GM12872 (cell line): Measurements from ENCODE around the gene WNT2.

Experiments used
- CTCF ChIP-seq: IDR thresholded peaks from 3 replicates; pipeline ENCODE4 v1.5.1; 2011; ENCODE audit warnings: low read depth, mild to moderate bottlenecking, low read length, moderate library complexity; ENCODE audit not compliant: insufficient read depth

WNT2 gene

DNA sequence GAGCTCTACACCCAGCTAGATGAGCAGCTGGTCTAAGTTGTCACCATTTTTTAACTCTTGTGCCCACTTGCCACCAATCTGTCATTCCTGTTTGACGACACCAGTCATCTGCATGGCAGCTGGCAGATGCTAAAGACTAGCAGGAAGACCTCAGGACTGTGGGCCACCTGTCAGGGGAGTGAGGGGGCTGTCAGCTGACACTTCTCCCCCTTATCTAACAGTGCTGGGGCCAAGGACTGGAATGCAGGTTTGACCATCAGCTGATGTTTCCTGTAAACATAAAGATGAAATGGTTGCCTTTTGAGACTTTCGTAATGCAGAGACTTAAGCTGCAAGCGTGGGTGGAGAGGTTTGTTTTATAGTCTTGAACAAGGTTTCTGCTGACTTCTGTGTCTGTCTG, 93.5 kb downstream of the WNT2 start:
- TF ChIP-seq CTCF = no peak

DNA sequence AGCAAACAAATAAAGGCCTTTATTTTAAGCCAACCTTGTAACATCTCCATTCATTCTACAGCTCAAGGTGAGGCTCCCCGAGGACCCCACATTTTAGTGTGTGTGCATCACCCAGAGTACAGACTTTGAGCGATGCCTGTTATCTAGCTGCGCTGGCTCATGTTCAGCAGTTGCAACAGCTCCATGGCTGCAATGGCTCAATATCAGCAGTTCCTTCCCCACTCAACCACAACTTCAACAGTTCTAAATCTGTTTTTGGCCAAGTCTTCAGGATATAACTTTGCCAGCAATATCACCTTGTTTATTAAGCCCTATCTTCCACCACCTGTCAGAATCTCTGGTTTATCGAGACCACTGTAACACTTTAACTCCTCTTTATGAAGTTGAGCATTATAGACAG, 95.8 kb downstream of the WNT2 start:
- no peak for TF ChIP-seq CTCF

- TF ChIP-seq CTCF = no peak
Measured at GRCh38 chr7:117225536-117225935, 97.3 kb downstream of the WNT2 start.
